Measurements from ENCODE around the gene GLCCI1.

GRCh38 chr7:7990441-7990761 lies 21.8 kb downstream of the GLCCI1 start:
- TF ChIP-seq POLR2AphosphoS5 (IDR thresholded peaks at IDR 0.05; ENCODE audit: borderline replicate concordance, low read depth, low read length) (no peak), EZH2 (IDR thresholded peaks at IDR 0.05) (no peak), FOXP2 (optimal IDR thresholded peaks at IDR 0.05; ENCODE audit: control extremely low read depth, extremely low read length, insufficient read depth) (no peak)

Data from SK-N-MC (cell line).